IPS DF 4.7 (cell line): ENCODE measurements around the gene CANX.
A peak's percentile ranks its signal among the peaks of the same experiment; 100 is the strongest.
"Not testable (repeated sequence)": the region's sequence is repeated elsewhere in the genome, so short reads cannot be mapped to it uniquely, and the experiment has no call there.

ENCODE experiments used
- DNase-seq: peaks from one replicate; pipeline ENCODE4 v3.0.0-alpha.2; 2013; ENCODE audit warnings: low spot score; ENCODE audit errors: extremely low read depth

The CANX gene

GRCh38 chr5:179698935-179699615 is at the start of gene CANX:
CANX (plus strand) TSS chr5:179698967; CDS start chr5:179705682, 6,715 bp downstream.
- no peak for DNase-seq

- DNase-seq = not testable (repeated sequence)
These were observed 49.5 kb upstream of the CANX start for GRCh38 chr5:179649166-179649703.

GRCh38 chr5:179650245-179650644 is 48.5 kb upstream of the CANX start:
- DNase-seq = not testable (repeated sequence)

GRCh38 chr5:179653135-179653534 is 45.6 kb upstream of the CANX start:
- DNase-seq = not testable (repeated sequence)

- DNase-seq = not testable (repeated sequence)
These were observed 41.2 kb upstream of the CANX start for GRCh38 chr5:179657302-179658178.

- DNase-seq = not testable (repeated sequence)
These were observed 40.4 kb upstream of the CANX start for GRCh38 chr5:179658179-179658856.

GRCh38 chr5:179661647-179662046 is 37.1 kb upstream of the CANX start:
- not testable (repeated sequence) for DNase-seq

GRCh38 chr5:179668391-179668790 is 30.4 kb upstream of the CANX start:
- no peak for DNase-seq

- DNase-seq = peak; percentile 78
These were observed 20.3 kb upstream of the CANX start for GRCh38 chr5:179678223-179679013.

- DNase-seq = no peak
These were observed 19.6 kb upstream of the CANX start for GRCh38 chr5:179679014-179679674.

- no peak for DNase-seq
These were observed 18.6 kb upstream of the CANX start for GRCh38 chr5:179680014-179680779.

- no peak for DNase-seq
These were observed 17.9 kb upstream of the CANX start, which contains the start of gene CBY3 for GRCh38 chr5:179680780-179681401. CBY3 (minus strand) TSS chr5:179681034; CDS start chr5:179680918, 116 bp downstream.

GRCh38 chr5:179689212-179689611 is 9.6 kb upstream of the CANX start:
- DNase-seq = not testable (repeated sequence)

GRCh38 chr5:179694561-179694960 is 4.2 kb upstream of the CANX start:
- DNase-seq = no peak

GRCh38 chr5:179696603-179697002 is 2.2 kb upstream of the CANX start:
- DNase-seq = no peak

- DNase-seq = no peak
These were observed 1.7 kb upstream of the CANX start for GRCh38 chr5:179697108-179697507.

GRCh38 chr5:179697543-179697942 is 1.2 kb upstream of the CANX start:
- not testable (repeated sequence) for DNase-seq

GRCh38 chr5:179697993-179698934 is 503 bp upstream of the CANX start:
- peak; percentile 92 for DNase-seq
